Calu3 (cell line): Measurements from ENCODE around the gene TNFSF15. TPM values are rescaled to one million over a fixed set of nuclear protein-coding genes. Genes with fewer than 3 reads are reported as not detected.

Experiments
- BruUV-seq: library from RNA; stranded (reverse); fragments of 400-500 nt; replicated peaks from 2 replicates; lab custom pipeline; 2021; lab: Mats Ljungman, UMichigan
- CTCF ChIA-PET: fragments of 300-600 bp; sonication (Branson Sonifier 250); formaldehyde crosslinking; loops from one replicate; lab custom pipeline; 2022; ENCODE audit warnings: antibody characterized with exemption; lab: Charles Lee
- DNase-seq: peaks from one replicate; pipeline ENCODE4 v3.0.0; 2022
- H3K27ac Mint-ChIP-seq: one replicate; pipeline ENCODE4 v1.8.0; 2022; ENCODE audit warnings: mixed read lengths; ENCODE audit not compliant: unreplicated experiment
- H3K27me3 Mint-ChIP-seq: one replicate; pipeline ENCODE4 v1.8.0; 2022; ENCODE audit warnings: mixed read lengths; ENCODE audit not compliant: unreplicated experiment
- H3K36me3 Mint-ChIP-seq: one replicate; pipeline ENCODE4 v1.8.0; 2022; ENCODE audit warnings: mild to moderate bottlenecking, moderate library complexity, mixed read lengths; ENCODE audit not compliant: insufficient read depth, unreplicated experiment
- H3K4me1 Mint-ChIP-seq: one replicate; pipeline ENCODE4 v1.8.0; 2022; ENCODE audit warnings: mild to moderate bottlenecking, low read depth, mixed read lengths; ENCODE audit not compliant: unreplicated experiment
- H3K4me3 Mint-ChIP-seq: one replicate; pipeline ENCODE4 v1.8.0; 2022; ENCODE audit warnings: mild to moderate bottlenecking, low read depth, moderate library complexity, mixed read lengths; ENCODE audit not compliant: unreplicated experiment
- H3K9me3 Mint-ChIP-seq: one replicate; pipeline ENCODE4 v1.8.0; 2022; ENCODE audit warnings: low read depth, mixed read lengths; ENCODE audit not compliant: unreplicated experiment
- CTCF ChIP-seq: fragments of 200-600 bp; IDR thresholded peaks from one replicate; pipeline ENCODE4 v1.8.0; 2022; ENCODE audit warnings: antibody characterized with exemption; ENCODE audit not compliant: unreplicated experiment
- intact Hi-C: fragments of 100-400 bp; cut with micrococcal nuclease; formaldehyde crosslinking; loops from one replicate; pipeline ENCODE4 v1.10.0; 2022; ENCODE audit not compliant: unreplicated experiment
- total RNA-seq: library from RNA; stranded (reverse); gene quantifications from 2 replicates; pipeline ENCODE4 v1.2.3, GENCODE V29; 2022

TNFSF15 gene
- total RNA-seq, 1 experiment from 2014 or later, result 4.9 TPM

- Mint-ChIP-seq H3K27ac (no peak overlapping the region), H3K4me3 (no peak overlapping the region), H3K36me3 (no peaks in the 10 kb centered on the region), H3K4me1 (no peaks in the 10 kb centered on the region), H3K9me3 (peaks cover 5% of the 10 kb centered on the region), H3K27me3 (no peaks in the 10 kb centered on the region)
- intact Hi-C loops, result no loop called here
- DNase-seq, result no peak
- no TSS peak for BruUV-seq
- no peak for TF ChIP-seq CTCF
- CTCF ChIA-PET, result no interaction called here
Measured at GRCh38 chr9:114837923-114838322, 32.1 kb upstream of the TNFSF15 start.

- no peak overlapping the region for H3K27ac Mint-ChIP-seq
- BruUV-seq, result no TSS peak
- intact Hi-C loops, result no loop called here
- H3K9me3 Mint-ChIP-seq, result peaks cover 3% of the 10 kb centered on the region
- no peak for DNase-seq
- H3K4me1 Mint-ChIP-seq, result no peaks in the 10 kb centered on the region
- no peaks in the 10 kb centered on the region for H3K27me3 Mint-ChIP-seq
- H3K4me3 Mint-ChIP-seq, result no peak overlapping the region
- TF ChIP-seq CTCF, result no peak
- CTCF ChIA-PET, result no interaction called here
- H3K36me3 Mint-ChIP-seq, result no peaks in the 10 kb centered on the region
Measured at GRCh38 chr9:114836769-114837168, 30.9 kb upstream of the TNFSF15 start.

- no peak for DNase-seq
- no peak for TF ChIP-seq CTCF
- Mint-ChIP-seq H3K36me3 (no peaks in the 10 kb centered on the region), H3K4me1 (no peaks in the 10 kb centered on the region), H3K9me3 (no peaks in the 10 kb centered on the region), H3K27ac (no peak overlapping the region), H3K4me3 (no peak overlapping the region), H3K27me3 (peaks cover 13% of the 10 kb centered on the region)
- CTCF ChIA-PET, result no interaction called here
- intact Hi-C loops, result no loop called here
- no TSS peak for BruUV-seq
Measured at GRCh38 chr9:114834386-114834785, 28.5 kb upstream of the TNFSF15 start.

GRCh38 chr9:114830546-114830945, 24.7 kb upstream of the TNFSF15 start:
- no peak overlapping the region for H3K27ac Mint-ChIP-seq
- CTCF ChIA-PET, result no interaction called here

More at GRCh38 chr9:114830546-114830945, 24.7 kb upstream of the TNFSF15 start:
- Mint-ChIP-seq H3K27me3 (peaks cover 20% of the 10 kb centered on the region), H3K4me1 (no peaks in the 10 kb centered on the region), H3K9me3 (no peaks in the 10 kb centered on the region), H3K4me3 (no peak overlapping the region), H3K36me3 (no peaks in the 10 kb centered on the region)
- intact Hi-C loops, result no loop called here
- DNase-seq, result no peak
- TF ChIP-seq CTCF, result no peak
- no TSS peak for BruUV-seq
